ENCODE data around the gene INPP5D. TPM values are rescaled to one million over a fixed set of nuclear protein-coding genes. Genes with fewer than 3 reads are reported as not detected.

Gene INPP5D
- polyA plus RNA-seq, 1 of the 3 experiments (the other 2 are of a cell fraction) = 1.3 TPM

DNA sequence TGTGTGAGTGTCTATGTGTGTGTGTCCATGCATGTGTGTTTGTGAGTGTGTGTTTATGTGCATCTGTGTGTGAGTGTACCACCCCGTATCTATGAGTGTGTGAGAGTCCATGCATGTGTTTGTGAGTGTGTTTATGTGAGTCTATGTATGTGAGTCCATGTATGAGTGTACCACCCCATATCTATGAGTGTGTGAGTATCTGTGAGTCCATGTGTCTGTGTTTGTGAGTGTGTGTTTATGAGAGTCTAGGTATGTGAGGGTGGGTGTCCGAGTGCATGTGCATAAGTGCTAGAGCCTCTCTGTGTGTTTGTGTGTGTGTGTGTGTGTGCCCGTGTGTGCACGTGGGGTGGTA is 105.4 kb downstream of the INPP5D start:
- ChIA-PET POLR2A (no interaction called here), CTCF (no interaction called here)
- H3K36me3 ChIP-seq (replicated peaks in 1 of 2; ENCODE audit: control insufficient read depth in 1 of 2, insufficient read depth in 2 of 2, low read length in 1 of 2) = no peaks in the 10 kb centered on the region
- no peaks in the 10 kb centered on the region for H3K9me2 ChIP-seq
- peaks cover 0 to 4% of the 10 kb centered on the region in 2 experiments; a peak in 2 of 4 replicates for H3K4me1 ChIP-seq (ENCODE audit: control insufficient read depth in 1 of 2, insufficient read depth in 2 of 2, low read depth in 1 of 2, low read length in 1 of 2)
- H3K79me2 ChIP-seq (ENCODE audit: insufficient read depth) = no peaks in the 10 kb centered on the region
- no peak overlapping the region for H3K27ac ChIP-seq (ENCODE audit: low read depth in 2 of 2, low read length in 1 of 2)
- no peaks in the 10 kb centered on the region for H3K27me3 ChIP-seq (ENCODE audit: insufficient read depth)
- no peaks in the 10 kb centered on the region for H3K9me3 ChIP-seq
- H3K4me3 ChIP-seq (ENCODE audit: low read depth in 2 of 2, low read length in 1 of 2) = no peak overlapping the region
- no peak for DNase-seq
- H3F3A ChIP-seq (replicated peaks; ENCODE audit: insufficient read depth) = no peaks in the 10 kb centered on the region
- WGBS (ENCODE audit: low lambda C conversion rate) = 68% methylated on average over 4 of the region's 4 CpGs
- H3K9ac ChIP-seq = no peak overlapping the region
- TF ChIP-seq, protein P1, sequence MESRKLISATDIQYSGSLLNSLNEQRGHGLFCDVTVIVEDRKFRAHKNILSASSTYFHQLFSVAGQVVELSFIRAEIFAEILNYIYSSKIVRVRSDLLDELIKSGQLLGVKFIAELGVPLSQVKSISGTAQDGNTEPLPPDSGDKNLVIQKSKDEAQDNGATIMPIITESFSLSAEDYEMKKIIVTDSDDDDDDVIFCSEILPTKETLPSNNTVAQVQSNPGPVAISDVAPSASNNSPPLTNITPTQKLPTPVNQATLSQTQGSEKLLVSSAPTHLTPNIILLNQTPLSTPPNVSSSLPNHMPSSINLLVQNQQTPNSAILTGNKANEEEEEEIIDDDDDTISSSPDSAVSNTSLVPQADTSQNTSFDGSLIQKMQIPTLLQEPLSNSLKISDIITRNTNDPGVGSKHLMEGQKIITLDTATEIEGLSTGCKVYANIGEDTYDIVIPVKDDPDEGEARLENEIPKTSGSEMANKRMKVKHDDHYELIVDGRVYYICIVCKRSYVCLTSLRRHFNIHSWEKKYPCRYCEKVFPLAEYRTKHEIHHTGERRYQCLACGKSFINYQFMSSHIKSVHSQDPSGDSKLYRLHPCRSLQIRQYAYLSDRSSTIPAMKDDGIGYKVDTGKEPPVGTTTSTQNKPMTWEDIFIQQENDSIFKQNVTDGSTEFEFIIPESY (IDR thresholded peaks at IDR 0.05; ENCODE audit: borderline replicate concordance, low read depth) = no peak
- TF ChIP-seq EZH2phosphoT487 (IDR thresholded peaks at IDR 0.05; ENCODE audit: borderline replicate concordance, low read depth) (no peak), TAF1 (IDR thresholded peaks at IDR 0.05; ENCODE audit: borderline replicate concordance, low read depth, low read length) (no peak), TCF12 (IDR thresholded peaks at IDR 0.05) (no peak), GATA2 (CRISPR knock-in tag; IDR thresholded peaks at IDR 0.05) (no peak), EP300 (IDR thresholded peaks at IDR 0.05; ENCODE audit: borderline replicate concordance in 1 of 2, low read depth in 1 of 2, low read length in 1 of 2) (no peak), ELF1 (IDR thresholded peaks at IDR 0.05) (no peak), CHD2 (IDR thresholded peaks at IDR 0.05; ENCODE audit: low read length, partially characterized antibody) (no peak), TEAD4 (IDR thresholded peaks at IDR 0.05; ENCODE audit: borderline replicate concordance, insufficient read depth) (no peak), NRF1 (IDR thresholded peaks at IDR 0.05; ENCODE audit: low read depth, low read length) (no peak), POLR2AphosphoS5 (IDR thresholded peaks at IDR 0.05; ENCODE audit: low read depth, low read length) (no peak), FOXJ3 (CRISPR knock-in tag; IDR thresholded peaks at IDR 0.05) (no peak), SIN3A (IDR thresholded peaks at IDR 0.05; ENCODE audit: borderline replicate concordance, low read depth, low read length) (no peak), RXRA (IDR thresholded peaks at IDR 0.05; ENCODE audit: borderline replicate concordance, low read depth) (no peak), GABPA (IDR thresholded peaks at IDR 0.05; ENCODE audit: low read depth) (no peak)
- TF ChIP-seq, protein P2, sequence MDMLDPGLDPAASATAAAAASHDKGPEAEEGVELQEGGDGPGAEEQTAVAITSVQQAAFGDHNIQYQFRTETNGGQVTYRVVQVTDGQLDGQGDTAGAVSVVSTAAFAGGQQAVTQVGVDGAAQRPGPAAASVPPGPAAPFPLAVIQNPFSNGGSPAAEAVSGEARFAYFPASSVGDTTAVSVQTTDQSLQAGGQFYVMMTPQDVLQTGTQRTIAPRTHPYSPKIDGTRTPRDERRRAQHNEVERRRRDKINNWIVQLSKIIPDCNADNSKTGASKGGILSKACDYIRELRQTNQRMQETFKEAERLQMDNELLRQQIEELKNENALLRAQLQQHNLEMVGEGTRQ (IDR thresholded peaks at IDR 0.05; ENCODE audit: borderline replicate concordance, low read depth, low read length) = no peak
- TF ChIP-seq, protein P3, sequence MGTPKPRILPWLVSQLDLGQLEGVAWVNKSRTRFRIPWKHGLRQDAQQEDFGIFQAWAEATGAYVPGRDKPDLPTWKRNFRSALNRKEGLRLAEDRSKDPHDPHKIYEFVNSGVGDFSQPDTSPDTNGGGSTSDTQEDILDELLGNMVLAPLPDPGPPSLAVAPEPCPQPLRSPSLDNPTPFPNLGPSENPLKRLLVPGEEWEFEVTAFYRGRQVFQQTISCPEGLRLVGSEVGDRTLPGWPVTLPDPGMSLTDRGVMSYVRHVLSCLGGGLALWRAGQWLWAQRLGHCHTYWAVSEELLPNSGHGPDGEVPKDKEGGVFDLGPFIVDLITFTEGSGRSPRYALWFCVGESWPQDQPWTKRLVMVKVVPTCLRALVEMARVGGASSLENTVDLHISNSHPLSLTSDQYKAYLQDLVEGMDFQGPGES (IDR thresholded peaks at IDR 0.05; ENCODE audit: low read depth, low read length) = no peak
- H4K20me1 ChIP-seq (ENCODE audit: insufficient read depth) = no peaks in the 10 kb centered on the region
- H3K4me2 ChIP-seq = no peak overlapping the region
- no peak overlapping the region for H2AFZ ChIP-seq (ENCODE audit: low read depth)
